Measurements from ENCODE around the gene IL20.
A peak's percentile ranks its signal among the peaks of the same experiment; 100 is the strongest.

IL20 gene, protein sequence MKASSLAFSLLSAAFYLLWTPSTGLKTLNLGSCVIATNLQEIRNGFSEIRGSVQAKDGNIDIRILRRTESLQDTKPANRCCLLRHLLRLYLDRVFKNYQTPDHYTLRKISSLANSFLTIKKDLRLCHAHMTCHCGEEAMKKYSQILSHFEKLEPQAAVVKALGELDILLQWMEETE

DNA sequence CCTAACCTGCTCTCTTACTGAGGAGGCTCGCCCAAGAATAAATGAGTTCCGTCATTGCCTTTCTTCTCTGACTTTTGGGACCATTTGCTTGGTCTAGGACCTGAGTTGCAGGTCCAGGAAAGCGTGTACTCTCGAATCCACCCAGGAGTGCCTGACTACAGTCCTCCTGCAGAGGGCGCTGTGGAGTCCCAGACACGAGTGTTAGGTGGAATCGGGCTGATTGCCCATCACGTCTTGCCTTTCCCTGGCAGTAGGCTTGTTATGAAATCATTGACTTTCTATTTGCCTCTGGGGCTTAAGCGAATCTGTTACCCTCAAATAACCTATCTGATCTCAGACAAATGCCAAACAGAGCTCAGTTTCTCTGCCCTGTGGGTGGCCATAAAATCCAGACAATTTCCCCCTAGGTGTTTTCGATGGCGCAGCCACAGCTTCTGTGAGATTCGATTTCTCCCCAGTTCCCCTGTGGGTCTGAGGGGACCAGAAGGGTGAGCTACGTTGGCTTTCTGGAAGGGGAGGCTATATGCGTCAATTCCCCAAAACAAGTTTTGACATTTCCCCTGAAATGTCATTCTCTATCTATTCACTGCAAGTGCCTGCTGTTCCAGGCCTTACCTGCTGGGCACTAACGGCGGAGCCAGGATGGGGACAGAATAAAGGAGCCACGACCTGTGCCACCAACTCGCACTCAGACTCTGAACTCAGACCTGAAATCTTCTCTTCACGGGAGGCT is at the start of gene IL20:
Gene IL20, plus strand, starts transcription at position 685 of the 733 bp plus-strand sequence. CDS start 230 bp downstream, outside the sequence.
- DNase-seq: peak; percentile 77

DNA sequence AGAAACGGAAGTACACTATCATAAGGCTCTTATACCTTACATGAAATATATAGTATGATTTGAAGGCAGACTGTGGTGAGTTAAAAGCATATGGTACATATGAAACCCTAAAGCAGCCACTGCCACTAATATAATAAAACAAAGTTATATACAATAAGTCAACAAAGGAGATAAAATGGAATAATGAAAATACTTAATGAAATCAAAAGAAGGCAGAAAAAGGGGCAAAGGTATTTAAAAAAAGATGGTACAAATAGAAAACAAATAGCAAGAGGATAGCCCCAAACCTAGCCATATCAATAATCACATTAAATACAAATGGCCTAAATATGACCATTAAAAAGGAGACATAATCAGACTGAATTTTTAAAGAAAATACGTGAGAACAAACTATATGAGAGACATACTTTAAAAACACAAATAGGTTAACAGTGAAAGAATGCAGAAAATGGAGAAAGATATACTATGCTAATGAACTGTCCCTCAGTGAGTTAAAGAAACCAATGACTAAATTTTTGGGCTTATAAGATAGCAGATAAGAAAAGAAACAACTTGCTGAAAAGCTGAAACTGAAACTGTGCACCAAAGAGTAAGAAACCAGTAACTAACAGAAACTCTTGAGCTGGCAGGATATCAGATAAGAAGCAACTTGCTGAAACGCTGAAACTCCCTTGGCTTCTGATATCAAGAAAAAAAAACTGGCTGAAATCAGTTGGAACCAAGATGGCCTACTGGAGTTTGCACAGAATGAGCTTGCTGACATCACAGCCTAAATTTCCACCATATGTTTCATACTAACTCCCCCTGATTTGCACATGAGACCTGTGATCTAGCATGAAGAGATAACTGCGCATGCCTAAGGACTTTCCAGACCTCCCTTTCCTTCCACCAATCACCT is 48.8 kb upstream of the IL20 start:
- peak; percentile 22 for DNase-seq

DNA sequence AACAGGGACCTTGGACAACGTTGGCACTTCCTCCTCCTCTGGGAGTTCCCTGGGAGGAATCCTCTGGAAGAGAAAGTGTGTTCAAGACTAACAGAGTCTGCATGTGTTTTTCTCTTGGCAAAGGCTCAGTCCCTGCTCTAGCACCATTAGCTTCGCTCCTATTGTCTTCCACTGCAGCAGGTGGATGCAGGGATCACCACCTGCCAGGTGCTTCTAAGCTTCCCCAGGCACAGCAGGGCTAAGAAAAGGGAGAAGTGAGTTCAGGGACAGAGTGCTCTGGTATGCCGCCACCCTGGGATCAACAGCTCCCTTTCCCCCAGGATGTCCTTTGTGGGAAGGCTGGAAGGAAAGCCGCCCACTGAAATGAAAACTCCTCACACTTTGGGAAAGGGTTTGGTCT is 43.9 kb upstream of the IL20 start:
- DNase-seq: no peak

DNA sequence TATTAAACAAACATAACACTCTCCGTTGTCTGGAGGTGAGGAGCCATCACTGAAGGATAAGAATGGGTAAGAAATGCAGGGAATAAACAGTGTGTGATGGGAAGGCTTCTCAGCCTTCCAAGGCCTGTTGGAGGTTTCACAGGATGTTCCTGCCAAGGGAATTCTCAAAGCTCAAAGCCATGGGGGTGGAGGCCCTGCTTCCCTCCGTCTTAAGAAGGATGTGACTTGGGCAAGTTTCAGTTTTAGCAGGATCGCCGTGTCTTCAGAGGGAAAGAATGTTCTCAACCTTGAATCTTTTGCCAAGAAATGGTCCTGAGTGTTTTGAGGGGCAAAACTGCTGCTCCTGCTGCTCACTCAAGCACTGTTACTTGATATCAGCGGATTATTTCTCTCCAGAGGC is 41.7 kb upstream of the IL20 start:
- no peak for DNase-seq

DNA sequence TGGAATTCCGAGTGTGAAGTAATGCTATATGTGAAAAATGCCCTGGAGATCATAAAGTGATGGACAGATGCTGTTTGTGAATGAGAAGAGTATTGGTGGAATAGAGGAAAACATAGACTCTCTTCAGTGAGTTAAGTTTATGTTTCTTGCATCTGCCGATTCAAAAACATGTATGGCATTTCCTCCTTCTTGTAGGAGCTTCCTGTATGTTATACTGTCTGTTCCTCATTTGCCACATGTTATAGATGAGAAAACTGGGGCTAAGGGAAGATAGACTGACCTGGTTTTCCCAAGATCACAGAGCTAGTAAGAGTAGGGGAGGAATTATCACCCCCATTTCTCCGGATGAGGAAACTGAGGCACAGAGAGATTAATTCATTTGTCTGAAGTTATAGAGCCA is 41.1 kb upstream of the IL20 start:
- no peak for DNase-seq

DNA sequence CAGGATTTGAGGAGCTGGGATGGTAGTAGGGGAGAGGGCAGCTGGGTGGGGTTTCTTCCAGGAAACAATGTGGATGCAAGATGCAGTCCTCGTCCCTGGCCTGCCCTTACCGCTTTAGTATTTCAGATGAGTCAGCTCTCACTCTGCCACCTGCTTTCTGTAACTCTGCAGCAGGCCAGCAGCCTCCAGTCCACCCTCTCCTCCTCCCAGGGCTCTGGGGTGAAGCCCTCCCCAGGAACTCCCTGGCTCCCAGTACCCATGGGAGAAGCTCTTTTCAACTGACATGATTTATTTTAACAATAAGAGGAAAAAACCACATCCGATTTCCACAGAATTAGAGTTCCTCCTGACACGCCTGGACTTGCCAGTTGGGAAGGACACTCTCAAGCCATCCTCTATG is 39.0 kb upstream of the IL20 start:
- DNase-seq: no peak

DNA sequence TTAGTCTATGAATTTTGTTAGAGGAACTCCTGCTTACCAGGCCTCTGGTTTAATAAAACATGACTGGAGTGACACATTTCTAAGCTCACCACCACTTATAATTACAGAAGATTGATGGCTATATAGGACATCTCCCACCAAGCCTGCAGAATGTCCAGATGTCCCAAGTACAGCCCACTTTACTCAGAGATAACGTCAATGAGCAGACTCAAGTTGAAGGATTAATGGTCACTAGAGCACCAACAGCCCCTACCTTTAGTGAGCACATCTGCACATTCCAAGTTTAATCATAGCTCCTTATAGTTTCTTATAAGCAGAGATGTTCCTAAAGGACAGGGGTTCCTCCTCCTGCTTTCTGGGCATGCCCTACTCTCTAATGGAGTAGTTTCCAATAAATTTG is 37.4 kb upstream of the IL20 start:
- DNase-seq: no peak

DNA sequence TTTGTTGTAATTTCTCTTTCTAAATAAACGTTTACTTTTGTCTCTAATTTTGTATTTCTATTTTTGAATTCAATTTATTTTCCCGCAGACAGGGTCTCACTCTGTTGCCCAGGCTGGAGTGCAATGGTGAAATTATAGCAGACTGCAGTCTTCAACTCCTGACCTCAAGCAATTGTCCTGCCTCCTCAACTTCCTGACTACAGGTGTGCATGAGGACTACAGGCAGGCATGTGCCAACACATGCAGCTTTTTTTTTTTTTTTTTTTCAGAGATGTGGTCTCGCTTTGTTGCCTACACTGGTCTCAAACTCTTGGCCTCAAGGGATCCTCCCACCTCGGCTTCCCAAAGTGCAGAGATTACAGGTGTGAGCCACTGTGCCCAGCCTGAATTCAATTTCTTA is 36.7 kb upstream of the IL20 start:
- no peak for DNase-seq

DNA sequence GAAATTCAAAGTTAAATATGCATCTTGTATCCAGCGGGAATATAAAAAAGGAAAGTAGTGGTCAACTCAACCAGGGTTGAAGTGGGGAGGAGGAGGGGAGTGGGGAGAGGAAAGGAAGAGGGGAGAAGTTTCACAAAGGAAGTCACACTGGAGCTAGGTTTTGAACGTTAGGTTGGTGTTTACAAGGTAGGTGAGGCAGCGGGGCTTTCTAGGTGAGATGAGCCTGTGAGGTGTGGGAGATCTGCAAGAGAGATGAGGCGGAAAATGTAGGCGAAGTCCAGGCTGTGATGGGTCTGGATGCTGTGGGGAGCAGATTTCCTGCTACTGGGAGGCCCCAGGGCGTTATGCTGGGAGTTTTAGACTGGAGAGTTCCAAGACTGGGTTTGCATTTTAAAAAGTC is 36.1 kb upstream of the IL20 start:
- DNase-seq: no peak

DNA sequence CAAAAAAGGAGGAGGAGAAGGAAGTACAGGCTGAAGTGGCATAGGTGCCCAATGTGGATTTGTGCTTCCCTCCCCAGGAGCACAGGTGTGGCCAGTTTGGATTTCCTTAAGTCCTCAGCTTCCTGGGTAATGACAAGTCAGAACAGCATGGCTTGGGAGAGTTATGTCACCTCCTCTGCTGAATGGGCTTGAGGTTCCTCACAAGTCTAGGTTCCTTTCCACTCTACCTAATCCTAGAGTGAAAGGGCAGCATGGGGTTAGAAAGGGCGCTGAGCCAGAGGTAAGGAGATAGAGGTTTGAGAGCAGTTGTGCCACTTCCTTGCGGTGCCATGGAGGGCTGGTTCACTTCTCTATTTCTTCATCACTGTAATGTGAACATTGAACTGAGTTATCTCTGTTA is 35.5 kb upstream of the IL20 start:
- no peak for DNase-seq

DNA sequence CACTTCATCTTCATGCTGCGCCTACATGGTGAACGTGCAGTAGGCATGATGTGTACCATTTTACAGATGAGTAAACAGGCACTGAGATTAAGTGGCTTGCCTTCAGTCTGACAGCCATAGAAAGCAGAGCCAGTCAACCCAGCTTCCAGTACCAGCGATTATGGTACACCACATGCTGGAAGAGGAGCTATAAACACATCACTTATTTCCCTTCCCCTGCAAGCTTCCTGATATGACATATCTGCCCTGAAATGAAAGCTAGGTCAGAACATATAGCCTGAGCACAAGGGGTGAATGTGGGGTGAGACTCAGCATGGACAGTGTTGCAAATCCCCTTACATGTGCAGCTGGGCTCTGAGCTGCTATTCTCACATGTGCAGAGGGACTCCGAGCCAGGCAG is 33.8 kb upstream of the IL20 start:
- no peak for DNase-seq

DNA sequence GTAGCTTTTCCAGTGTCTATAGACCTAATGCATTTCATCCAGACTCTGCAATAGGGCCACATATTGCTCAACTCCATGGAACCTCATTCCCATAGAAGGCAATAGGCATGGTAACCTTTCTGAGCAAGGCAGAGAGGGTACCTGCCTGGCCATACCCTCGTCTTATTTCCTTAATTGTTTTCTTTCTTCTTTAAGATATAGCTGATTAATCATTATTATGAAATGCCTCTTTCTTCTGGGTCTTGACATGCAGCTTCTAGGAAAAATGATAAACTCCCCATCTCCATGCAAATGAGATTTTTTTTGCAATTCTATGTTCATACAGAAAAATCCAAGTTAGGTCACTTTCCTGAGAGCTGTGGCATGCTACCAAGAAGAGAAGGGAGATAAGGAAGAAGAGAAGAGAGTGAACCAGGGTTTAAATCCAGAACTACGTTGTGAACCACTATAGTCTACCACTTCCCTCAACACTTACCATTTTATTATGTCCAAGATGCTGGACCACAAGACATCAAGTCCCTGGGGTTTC is 33.0 kb upstream of the IL20 start:
- no peak for DNase-seq

DNA sequence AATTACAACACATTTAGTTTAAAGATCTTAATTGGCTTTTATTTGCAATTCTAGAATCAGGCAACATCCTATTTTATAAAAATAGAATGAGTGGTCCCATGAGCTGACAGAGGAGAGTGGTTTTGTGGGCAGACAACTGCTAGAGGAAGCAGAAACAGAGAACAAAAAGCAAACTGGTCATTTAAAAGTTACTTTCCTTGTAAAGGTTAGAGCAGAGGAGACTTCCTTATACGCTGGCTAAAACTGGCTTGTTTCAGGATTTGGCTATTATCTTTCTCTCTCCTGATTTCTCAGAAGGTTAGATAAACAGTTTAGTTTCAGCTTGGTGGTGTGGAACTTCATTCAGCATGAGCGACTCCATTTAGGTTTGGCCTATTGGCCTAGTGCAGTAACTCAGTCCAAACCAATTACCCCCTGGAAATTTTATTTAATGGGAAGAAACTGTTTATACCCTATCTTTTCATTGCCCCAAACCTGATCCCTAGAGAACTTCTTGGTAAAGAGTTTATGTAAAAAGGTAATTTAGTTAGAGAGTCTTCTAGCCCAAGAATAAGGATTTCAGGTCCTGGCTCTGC is 32.2 kb upstream of the IL20 start:
- DNase-seq: no peak

DNA sequence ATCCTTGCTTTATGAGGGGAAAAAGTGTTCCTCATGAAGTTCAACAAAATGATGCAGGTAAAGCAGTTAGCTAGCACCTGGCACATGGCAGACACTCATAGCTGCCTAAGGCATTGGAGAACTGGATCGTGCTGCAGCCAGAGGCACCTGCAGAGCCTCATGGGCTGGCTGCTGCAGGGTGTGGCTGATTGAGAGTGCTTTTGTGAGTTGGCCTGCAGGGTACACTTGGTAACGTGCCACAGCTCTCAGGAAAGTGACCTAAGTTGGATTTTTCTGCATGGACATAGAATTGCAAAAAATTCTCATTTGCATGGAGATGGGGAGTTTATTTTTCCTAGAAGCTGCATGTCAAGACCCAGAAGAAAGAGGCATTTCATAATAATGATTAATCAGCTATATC is 31.6 kb upstream of the IL20 start:
- no peak for DNase-seq

DNA sequence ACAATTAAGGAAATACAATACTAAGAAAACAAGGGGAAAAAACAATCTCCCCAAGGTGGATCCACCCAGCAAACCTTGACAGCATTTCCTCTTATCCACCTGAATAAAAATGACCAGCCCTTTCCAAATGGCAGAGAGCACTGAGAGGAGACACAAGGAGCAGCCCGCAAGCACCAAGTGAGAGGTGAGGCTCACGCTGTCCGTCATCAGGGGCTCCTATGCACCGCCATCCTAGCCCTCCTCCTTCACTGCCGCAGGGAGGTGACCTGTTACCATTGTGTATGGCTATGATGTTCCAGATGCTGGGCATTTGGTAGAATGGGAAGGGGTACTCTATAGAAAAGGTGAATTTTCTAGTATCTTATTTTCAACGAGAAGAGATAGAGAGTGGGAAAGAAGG is 31.2 kb upstream of the IL20 start:
- no peak for DNase-seq

DNA sequence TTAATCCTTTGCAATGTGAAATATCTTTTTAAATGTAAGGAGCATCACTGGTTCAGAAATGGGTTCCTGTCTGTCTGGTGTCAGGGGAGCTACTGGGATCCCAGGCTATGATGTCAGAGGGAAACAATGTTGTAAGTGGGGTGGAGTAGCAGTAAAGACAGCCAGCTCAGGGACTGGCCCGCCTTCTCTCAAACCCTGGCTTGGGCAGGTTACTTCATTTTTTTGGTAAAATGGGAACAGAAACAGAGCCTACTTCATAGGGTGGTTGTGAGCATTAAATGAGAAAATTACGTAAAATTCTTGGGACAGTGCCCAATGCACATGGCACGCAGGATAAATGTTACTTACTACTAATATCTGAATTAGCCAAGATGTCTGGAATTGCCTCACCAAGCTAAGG is 30.7 kb upstream of the IL20 start:
- peak; percentile 62 for DNase-seq

DNA sequence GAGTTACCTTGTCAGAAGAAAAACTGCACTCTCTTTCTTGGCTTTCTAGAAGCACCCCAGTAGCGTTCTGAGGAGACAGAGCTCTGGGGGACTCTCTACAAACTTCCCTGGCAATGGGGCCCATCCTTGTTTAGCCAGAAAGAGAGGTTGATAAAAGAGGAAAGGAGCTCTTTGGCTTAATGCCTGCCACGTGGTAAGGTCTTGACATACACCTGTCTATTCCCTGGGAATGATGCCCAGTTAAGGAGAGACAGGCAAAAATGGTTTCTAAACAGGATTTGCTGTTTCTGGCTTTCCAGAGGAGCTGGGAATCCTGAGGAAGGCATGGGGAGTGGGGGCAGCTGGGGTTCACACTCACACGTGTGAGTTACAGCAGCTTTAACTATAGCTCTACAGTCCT is 30.2 kb upstream of the IL20 start:
- DNase-seq: no peak

DNA sequence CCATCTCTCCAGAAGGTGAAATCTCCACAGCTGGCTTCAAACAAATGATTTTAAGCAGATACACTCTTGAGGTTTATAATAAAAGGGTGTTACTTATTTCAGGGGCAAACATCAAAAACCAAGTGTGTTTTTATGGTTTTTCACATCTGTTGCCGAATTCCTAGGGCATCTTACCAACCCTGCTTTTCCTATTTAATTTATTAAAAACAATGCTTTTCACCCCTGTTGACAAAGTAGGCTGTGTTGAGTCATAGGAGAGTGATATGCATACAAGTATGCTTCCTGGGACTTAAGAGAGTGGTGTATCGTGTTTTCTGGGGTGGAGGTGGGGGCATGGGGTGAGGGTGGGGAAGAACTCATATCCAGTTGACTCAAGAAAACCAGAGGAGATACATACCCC is 29.3 kb upstream of the IL20 start:
- DNase-seq: no peak

DNA sequence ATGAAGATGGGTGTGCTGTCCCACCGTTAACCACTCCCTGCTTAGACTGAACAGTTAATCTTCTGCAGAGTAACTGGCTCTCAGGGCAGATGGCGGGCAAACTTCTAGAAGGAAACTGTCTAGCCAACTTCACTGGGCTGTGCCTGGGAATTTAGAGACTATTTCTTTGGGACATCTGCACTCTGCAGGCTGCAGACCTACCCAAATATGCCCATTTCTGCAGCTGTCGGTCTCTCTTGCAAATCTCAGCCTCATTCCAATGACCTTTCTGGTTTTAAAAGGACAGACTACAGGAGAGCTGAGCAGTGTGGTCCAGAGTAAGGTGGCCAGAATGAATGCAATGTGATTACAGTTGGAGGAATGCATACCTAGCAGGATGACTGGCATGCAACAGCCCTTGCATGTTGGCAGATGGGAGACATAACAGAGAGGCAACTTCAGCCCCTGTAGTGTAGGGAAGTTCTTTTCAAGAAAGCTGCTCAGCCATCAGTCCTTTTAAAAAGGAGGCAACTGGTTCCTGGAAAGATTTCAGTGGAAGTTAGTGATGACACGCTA is 26.3 kb upstream of the IL20 start:
- DNase-seq: no peak

DNA sequence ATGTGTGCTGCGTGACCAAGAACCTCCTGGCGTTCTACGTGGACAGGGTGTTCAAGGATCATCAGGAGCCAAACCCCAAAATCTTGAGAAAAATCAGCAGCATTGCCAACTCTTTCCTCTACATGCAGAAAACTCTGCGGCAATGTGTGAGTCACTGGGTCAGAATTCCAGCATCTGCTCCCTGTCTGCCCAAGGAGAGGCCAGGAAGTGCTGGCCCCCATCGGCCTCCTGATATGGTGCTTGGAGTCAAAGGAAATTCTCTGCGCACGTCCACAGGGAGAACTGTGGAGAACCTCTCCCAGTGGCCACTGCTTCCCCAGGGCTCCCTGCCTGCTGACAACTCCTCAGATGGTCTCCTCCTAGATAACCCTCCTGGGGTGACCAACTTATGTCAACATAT is 25.6 kb upstream of the IL20 start:
- DNase-seq: no peak

DNA sequence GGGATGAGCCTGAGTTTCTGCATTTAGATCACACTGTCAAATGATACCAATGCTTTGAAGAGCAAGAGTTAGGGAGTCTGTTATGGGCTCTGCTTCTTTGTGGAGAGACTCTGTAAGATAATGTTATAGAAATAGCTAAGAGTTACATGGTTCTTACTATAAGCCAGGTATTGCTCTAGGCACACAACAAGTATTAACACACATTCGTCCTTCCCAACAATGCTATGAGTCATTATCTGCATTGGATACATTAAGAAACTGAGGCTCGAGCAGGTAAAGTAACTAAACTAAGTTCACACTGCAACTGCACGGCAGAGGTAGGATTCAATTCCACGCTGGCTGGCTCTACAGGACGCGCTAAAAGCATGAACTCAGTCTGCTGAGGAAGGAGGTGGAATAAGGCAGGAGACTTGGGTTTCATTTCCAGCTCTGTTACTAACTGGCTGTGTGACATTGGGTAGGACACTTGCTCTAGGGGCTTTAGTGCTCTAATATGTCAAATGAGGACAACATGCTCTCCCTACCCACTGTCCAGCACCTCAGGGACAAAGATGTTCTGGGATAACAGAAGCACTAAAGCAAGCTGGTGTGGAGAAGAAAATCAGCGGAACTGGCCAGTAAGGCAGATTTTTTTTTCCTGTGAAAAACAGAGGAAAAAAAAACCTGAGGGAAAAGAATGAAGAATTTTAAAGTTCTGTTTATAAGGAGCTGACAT is 23.7 kb upstream of the IL20 start:
- no peak for DNase-seq

DNA sequence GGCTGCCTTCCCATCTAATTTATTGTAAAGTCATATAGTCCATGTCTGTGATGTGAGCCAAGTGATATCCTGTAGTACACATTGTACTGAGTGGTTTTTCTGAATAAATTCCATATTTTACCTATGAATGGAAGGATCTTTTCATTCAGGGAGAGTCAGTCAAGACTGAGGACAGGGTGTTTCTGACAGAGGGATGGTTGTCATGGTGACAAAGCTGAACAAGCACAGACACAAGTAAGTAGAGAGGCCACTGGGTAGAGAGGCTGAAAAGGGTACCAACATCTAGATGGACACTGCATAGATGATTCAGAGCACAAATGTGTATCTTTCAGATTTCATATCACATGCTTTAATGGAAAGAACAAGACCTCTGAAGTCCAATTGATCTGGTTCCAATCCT is 22.6 kb upstream of the IL20 start:
- DNase-seq: no peak

Data from CD4-positive, alpha-beta T cell treated with Interleukin-15 for 1 hour (primary cell).